HEK293 (cell line): ENCODE data around the gene HNRNPM.

ENCODE experiments used
- PRDM1 ChIP-seq: fragments of 450-650 bp; formaldehyde crosslinking; IDR thresholded peaks from 2 replicates; pipeline ENCODE4; 2016; ENCODE audit warnings: missing biosample characterization, missing genetic modification characterization
- ZNF121 ChIP-seq: fragments of 450-650 bp; formaldehyde crosslinking; IDR thresholded peaks from 2 replicates; pipeline ENCODE4 v1.5.1; 2016; ENCODE audit warnings: missing biosample characterization, missing genetic modification characterization
- ZNF184 ChIP-seq: fragments of 450-650 bp; IDR thresholded peaks from 2 replicates; pipeline ENCODE4 v1.5.1; 2018; ENCODE audit warnings: missing biosample characterization, mild to moderate bottlenecking, missing genetic modification characterization
- ZNF24 ChIP-seq: fragments of 450-650 bp; formaldehyde crosslinking; IDR thresholded peaks from 2 replicates; pipeline ENCODE4 v1.5.1; 2016; ENCODE audit warnings: missing biosample characterization, missing genetic modification characterization
- ZNF274 ChIP-seq, 2 experiments: fragments of 200-500 bp in 1 of 2; fragments of 450-650 bp in 1 of 2; sonication (Bioruptor generic) in 1 of 2; formaldehyde crosslinking in 1 of 2; IDR thresholded peaks; 2 replicates each; pipeline versions ENCODE4 v1.5.1 to v1.6.1; 2014 to 2016; ENCODE audit warnings: borderline replicate concordance in 1 of 2, inconsistent platforms in 1 of 2, low read length in 1 of 2, missing biosample characterization in 1 of 2, missing genetic modification characterization in 1 of 2
- ZNF473 ChIP-seq: fragments of 450-650 bp; formaldehyde crosslinking; IDR thresholded peaks from 2 replicates; pipeline ENCODE4 v1.5.1; 2017; ENCODE audit warnings: missing biosample characterization, missing genetic modification characterization
- ZNF561 ChIP-seq: fragments of 450-650 bp; IDR thresholded peaks from 2 replicates; pipeline ENCODE4 v1.5.1; 2018; ENCODE audit warnings: missing biosample characterization, missing genetic modification characterization, borderline replicate concordance
- TF ChIP-seq, protein P1 (sequence below): fragments of 450-650 bp; formaldehyde crosslinking; IDR thresholded peaks from 2 replicates; pipeline ENCODE4 v1.5.1; 2016; ENCODE audit warnings: missing biosample characterization, missing genetic modification characterization
- TF ChIP-seq, protein P2 (sequence below): fragments of 450-650 bp; formaldehyde crosslinking; IDR thresholded peaks from 2 replicates; pipeline ENCODE4 v1.5.1; 2016; ENCODE audit warnings: missing biosample characterization, missing genetic modification characterization
- TF ChIP-seq, protein P3 (sequence below): fragments of 450-650 bp; formaldehyde crosslinking; IDR thresholded peaks from 2 replicates; pipeline ENCODE4 v1.5.1; 2016; ENCODE audit warnings: missing biosample characterization, missing genetic modification characterization
- TF ChIP-seq, protein P4 (sequence below): fragments of 450-650 bp; formaldehyde crosslinking; IDR thresholded peaks from 2 replicates; pipeline ENCODE4 v1.5.1; 2016; ENCODE audit warnings: missing biosample characterization, missing genetic modification characterization

DNA sequence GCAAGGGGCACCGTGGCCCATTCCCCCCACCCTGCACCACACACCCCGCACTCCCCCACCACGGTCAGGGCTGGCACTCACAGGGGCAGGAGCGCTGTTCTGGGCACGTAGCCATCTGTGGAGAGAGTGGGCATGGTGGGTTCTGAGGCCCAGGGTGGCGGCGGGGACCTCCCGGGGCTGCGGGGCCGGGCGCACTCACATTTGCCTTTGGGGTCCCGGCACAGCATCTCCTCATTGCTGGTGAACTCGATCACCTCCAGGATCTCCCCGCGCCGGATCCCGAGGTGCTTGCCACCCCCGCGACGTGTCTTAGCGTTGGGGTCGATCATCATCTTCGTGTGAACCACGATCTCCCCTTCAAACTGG is 45.6 kb downstream of the HNRNPM start:
- TF ChIP-seq ZNF24 (tag by site-specific recombination): no peak
- TF ChIP-seq, protein P1, sequence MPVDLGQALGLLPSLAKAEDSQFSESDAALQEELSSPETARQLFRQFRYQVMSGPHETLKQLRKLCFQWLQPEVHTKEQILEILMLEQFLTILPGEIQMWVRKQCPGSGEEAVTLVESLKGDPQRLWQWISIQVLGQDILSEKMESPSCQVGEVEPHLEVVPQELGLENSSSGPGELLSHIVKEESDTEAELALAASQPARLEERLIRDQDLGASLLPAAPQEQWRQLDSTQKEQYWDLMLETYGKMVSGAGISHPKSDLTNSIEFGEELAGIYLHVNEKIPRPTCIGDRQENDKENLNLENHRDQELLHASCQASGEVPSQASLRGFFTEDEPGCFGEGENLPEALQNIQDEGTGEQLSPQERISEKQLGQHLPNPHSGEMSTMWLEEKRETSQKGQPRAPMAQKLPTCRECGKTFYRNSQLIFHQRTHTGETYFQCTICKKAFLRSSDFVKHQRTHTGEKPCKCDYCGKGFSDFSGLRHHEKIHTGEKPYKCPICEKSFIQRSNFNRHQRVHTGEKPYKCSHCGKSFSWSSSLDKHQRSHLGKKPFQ: no peak
- TF ChIP-seq ZNF121: no peak
- TF ChIP-seq, protein P2, sequence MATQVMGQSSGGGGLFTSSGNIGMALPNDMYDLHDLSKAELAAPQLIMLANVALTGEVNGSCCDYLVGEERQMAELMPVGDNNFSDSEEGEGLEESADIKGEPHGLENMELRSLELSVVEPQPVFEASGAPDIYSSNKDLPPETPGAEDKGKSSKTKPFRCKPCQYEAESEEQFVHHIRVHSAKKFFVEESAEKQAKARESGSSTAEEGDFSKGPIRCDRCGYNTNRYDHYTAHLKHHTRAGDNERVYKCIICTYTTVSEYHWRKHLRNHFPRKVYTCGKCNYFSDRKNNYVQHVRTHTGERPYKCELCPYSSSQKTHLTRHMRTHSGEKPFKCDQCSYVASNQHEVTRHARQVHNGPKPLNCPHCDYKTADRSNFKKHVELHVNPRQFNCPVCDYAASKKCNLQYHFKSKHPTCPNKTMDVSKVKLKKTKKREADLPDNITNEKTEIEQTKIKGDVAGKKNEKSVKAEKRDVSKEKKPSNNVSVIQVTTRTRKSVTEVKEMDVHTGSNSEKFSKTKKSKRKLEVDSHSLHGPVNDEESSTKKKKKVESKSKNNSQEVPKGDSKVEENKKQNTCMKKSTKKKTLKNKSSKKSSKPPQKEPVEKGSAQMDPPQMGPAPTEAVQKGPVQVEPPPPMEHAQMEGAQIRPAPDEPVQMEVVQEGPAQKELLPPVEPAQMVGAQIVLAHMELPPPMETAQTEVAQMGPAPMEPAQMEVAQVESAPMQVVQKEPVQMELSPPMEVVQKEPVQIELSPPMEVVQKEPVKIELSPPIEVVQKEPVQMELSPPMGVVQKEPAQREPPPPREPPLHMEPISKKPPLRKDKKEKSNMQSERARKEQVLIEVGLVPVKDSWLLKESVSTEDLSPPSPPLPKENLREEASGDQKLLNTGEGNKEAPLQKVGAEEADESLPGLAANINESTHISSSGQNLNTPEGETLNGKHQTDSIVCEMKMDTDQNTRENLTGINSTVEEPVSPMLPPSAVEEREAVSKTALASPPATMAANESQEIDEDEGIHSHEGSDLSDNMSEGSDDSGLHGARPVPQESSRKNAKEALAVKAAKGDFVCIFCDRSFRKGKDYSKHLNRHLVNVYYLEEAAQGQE (tag by site-specific recombination): no peak
- TF ChIP-seq, protein P3, sequence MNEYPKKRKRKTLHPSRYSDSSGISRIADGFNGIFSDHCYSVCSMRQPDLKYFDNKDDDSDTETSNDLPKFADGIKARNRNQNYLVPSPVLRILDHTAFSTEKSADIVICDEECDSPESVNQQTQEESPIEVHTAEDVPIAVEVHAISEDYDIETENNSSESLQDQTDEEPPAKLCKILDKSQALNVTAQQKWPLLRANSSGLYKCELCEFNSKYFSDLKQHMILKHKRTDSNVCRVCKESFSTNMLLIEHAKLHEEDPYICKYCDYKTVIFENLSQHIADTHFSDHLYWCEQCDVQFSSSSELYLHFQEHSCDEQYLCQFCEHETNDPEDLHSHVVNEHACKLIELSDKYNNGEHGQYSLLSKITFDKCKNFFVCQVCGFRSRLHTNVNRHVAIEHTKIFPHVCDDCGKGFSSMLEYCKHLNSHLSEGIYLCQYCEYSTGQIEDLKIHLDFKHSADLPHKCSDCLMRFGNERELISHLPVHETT (tag by site-specific recombination): no peak
- TF ChIP-seq, protein P4, sequence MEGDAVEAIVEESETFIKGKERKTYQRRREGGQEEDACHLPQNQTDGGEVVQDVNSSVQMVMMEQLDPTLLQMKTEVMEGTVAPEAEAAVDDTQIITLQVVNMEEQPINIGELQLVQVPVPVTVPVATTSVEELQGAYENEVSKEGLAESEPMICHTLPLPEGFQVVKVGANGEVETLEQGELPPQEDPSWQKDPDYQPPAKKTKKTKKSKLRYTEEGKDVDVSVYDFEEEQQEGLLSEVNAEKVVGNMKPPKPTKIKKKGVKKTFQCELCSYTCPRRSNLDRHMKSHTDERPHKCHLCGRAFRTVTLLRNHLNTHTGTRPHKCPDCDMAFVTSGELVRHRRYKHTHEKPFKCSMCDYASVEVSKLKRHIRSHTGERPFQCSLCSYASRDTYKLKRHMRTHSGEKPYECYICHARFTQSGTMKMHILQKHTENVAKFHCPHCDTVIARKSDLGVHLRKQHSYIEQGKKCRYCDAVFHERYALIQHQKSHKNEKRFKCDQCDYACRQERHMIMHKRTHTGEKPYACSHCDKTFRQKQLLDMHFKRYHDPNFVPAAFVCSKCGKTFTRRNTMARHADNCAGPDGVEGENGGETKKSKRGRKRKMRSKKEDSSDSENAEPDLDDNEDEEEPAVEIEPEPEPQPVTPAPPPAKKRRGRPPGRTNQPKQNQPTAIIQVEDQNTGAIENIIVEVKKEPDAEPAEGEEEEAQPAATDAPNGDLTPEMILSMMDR: no peak
- no peak for TF ChIP-seq ZNF561
- no peak for TF ChIP-seq ZNF473
- no peak for TF ChIP-seq ZNF274 (IDR thresholded peaks at IDR 0.05; ENCODE audit: low read length)
- no peak for TF ChIP-seq ZNF274 (tag by site-specific recombination; IDR thresholded peaks at IDR 0.05; ENCODE audit: borderline replicate concordance)
- TF ChIP-seq ZNF184 (tag by site-specific recombination): no peak
- TF ChIP-seq PRDM1 (tag by site-specific recombination): no peak
